NOMO-1 (cell line): ENCODE results near the gene USP6NL.
"Not testable (repeated sequence)": the region's sequence is repeated elsewhere in the genome, so short reads cannot be mapped to it uniquely, and the experiment has no call there.

ENCODE experiments used
- DNase-seq, 2 experiments: peaks; one replicate each; lab custom pipeline; 2025; ENCODE audit not compliant: unreplicated experiment in 2 of 2; lab: John Stamatoyannopoulos, UW

The USP6NL gene

GRCh38 chr10:11521860-11522259, 89.6 kb downstream of the USP6NL start:
- DNase-seq: peak in 1 of 2 experiments; percentile 21

GRCh38 chr10:11520892-11521291, 90.6 kb downstream of the USP6NL start:
- DNase-seq: no peak

GRCh38 chr10:11517150-11517549, 94.3 kb downstream of the USP6NL start:
- no peak for DNase-seq

- DNase-seq: no peak
Observed at GRCh38 chr10:11516431-11516746, 95.1 kb downstream of the USP6NL start.

- DNase-seq: peak; percentile 2 to 64
Observed at GRCh38 chr10:11515596-11516430, 95.6 kb downstream of the USP6NL start.

GRCh38 chr10:11513727-11514126, 97.7 kb downstream of the USP6NL start:
- DNase-seq: no peak

GRCh38 chr10:11512596-11512995, 98.9 kb downstream of the USP6NL start:
- DNase-seq: no peak

- no peak for DNase-seq
Observed at GRCh38 chr10:11511321-11511720, 100.1 kb downstream of the USP6NL start.

GRCh38 chr10:11510736-11511135, 100.7 kb downstream of the USP6NL start:
- DNase-seq: no peak

GRCh38 chr10:11510281-11510680, 101.2 kb downstream of the USP6NL start:
- DNase-seq: no peak

- DNase-seq: no peak
Observed at GRCh38 chr10:11509036-11509435, 102.4 kb downstream of the USP6NL start.

- no peak for DNase-seq
Observed at GRCh38 chr10:11506247-11506789, 105.1 kb downstream of the USP6NL start.

GRCh38 chr10:11505639-11506038, 105.8 kb downstream of the USP6NL start:
- no peak for DNase-seq

- no peak for DNase-seq
Observed at GRCh38 chr10:11504566-11505285, 106.7 kb downstream of the USP6NL start.

GRCh38 chr10:11501600-11501999, 109.8 kb downstream of the USP6NL start:
- no peak for DNase-seq

- no peak for DNase-seq
Observed at GRCh38 chr10:11499425-11500071, 111.9 kb downstream of the USP6NL start.

- no peak for DNase-seq
Observed at GRCh38 chr10:11498399-11498798, 113.1 kb downstream of the USP6NL start.

GRCh38 chr10:11494923-11495322, 116.5 kb downstream of the USP6NL start:
- not testable (repeated sequence) for DNase-seq

- no peak for DNase-seq
Observed at GRCh38 chr10:11493646-11494045, 117.8 kb downstream of the USP6NL start.

GRCh38 chr10:11491087-11491486, 120.4 kb downstream of the USP6NL start:
- no peak for DNase-seq

GRCh38 chr10:11489591-11489990, 121.9 kb downstream of the USP6NL start:
- DNase-seq: no peak
